ES-I3 (cell line): ENCODE data around the gene CSNK2B.
A peak's percentile ranks its signal among the peaks of the same experiment; 100 is the strongest.
"Not testable (repeated sequence)": the region's sequence is repeated elsewhere in the genome, so short reads cannot be mapped to it uniquely, and the experiment has no call there.

Experiments used
- H3K36me3 ChIP-seq: 2 replicates; pipeline ENCODE4 v1.6.1; 2013; ENCODE audit warnings: mild to moderate bottlenecking, low read length, control low read depth, moderate library complexity; ENCODE audit not compliant: insufficient read depth
- H3K4me1 ChIP-seq: 2 replicates; pipeline ENCODE4 v1.6.1; 2013; ENCODE audit warnings: mild to moderate bottlenecking, control low read depth, low read length; ENCODE audit not compliant: insufficient read depth
- H3K9ac ChIP-seq: 2 replicates; pipeline ENCODE4 v1.6.1; 2013; ENCODE audit warnings: low read depth, mild to moderate bottlenecking, low read length, moderate library complexity
- H3K9me3 ChIP-seq: 2 replicates; pipeline ENCODE4 v1.6.1; 2013; ENCODE audit warnings: mild to moderate bottlenecking, low read length, moderate library complexity; ENCODE audit not compliant: control insufficient read depth, insufficient read depth

CSNK2B gene

DNA sequence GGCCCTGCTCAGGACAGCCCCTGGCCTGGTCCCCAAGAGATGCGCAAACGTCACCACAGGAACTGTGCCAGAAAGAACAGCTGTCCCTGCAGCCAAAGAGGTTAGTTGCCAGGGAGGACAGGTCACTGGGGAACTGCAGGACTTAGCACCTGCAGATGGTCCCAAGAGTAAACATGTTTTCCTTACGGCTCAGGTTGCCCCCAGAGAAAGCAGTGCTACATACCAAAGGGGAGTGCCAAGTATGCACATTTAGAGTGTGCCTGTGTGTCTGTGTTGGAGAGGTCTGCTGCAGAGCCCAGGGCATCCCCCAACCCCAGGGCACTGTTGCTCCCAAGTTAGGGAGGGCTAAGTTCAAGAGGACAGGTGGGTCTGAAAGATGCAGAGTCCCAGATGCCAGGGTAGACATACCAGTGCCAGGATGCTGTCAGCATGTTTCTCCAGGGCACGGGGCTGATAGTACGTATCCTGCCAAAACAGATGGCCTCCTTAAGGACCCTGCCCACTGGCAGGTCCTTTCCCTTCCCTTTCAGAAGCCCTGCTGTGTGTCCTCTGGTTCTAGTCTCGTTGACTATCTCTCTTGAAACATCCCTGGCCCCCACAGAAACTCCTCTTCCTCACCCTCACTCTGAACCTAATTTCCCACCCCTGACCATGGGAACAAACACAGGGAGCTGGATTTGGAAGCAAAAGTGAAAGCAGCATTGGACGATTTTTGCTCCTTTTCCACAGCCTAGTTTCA is 36.0 kb downstream of the CSNK2B start:
- H3K4me1 ChIP-seq = peaks cover 7% of the 10 kb centered on the region; the same call in 1 of the 2 replicates
- H3K9ac ChIP-seq = peak overlapping the region; percentile 69
- H3K9me3 ChIP-seq = no peaks in the 10 kb centered on the region
- H3K36me3 ChIP-seq = 0 out of 2 replicates have a peak, but pooled peaks cover 3% of the 10 kb centered on the region

DNA sequence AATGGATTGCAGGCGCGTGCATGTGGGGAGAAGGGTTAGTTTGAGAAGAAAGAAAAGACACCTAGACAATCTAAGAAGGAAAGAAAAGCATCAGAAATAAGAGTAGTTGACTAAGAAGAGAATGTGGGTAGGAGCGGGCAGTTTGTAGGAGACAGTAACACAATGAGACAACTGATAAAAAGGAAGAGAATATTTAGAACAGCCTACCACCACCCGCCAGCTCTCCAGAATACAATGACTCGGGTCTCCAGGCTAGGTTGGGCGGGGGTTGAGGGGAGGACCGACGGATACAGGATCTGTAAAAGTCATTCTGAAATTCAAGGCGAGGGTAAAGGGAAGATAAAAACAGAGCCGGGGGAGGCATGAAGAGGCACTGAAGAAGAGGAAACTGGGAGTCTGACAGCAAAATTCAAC is 36.5 kb downstream of the CSNK2B start:
- peaks cover 7% of the 10 kb centered on the region; the same call in 1 of the 2 replicates for H3K4me1 ChIP-seq
- H3K36me3 ChIP-seq = 0 out of 2 replicates have a peak, but pooled peaks cover 3% of the 10 kb centered on the region
- no peaks in the 10 kb centered on the region for H3K9me3 ChIP-seq
- peak overlapping the region; percentile 69 for H3K9ac ChIP-seq

DNA sequence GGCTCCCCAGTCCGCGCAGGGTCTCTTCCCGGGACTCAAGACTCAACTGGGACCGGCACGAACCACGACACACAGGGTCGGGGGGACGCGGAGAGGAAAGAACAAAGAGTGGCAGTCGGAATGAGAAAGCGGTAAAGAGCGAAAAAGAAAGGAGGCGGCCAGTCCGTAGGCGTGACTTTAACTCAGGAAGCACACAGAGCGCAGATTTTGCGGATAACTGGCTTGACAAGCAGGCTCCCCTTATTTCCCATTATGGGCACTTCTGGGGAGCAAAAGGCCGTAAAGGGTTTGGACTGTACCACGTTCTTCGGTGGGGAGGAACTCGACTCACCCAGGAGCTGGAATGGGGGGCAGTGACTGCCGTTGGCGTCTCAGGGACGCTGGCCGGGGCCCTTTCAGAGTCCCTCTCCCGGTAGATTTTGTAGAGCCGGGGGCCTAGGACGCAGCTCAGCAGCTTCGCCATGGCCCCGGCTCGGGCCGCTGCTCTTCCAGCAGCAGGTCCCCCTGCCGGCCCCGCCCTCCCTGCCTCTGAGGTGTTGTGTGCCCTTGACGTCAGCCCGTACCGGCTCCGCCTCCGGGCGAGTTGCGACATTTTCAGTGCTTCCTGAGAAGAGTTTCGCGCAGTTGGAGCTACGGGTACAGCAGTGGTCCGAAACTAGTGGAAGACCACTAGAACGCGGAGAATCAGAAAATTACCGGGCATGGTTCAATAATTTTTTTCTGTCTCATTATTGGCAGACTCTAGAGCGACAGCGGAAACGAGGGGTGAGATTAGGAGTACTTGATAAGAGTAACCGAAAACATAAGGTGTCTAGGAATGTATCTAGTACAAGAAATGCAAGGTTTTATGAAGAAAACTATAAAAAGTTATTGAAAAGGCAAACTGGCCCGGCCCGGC is 37.2 kb downstream of the CSNK2B start, which contains the start of gene ABHD16A:
ABHD16A (minus strand) TSS at position 506 of the 898 bp plus-strand sequence; CDS start at position 463, 43 bp downstream.
- H3K4me1 ChIP-seq = peaks cover 7% of the 10 kb centered on the region; the same call in 1 of the 2 replicates
- no peaks in the 10 kb centered on the region for H3K9me3 ChIP-seq
- H3K36me3 ChIP-seq = 0 out of 2 replicates have a peak, but pooled peaks cover 3% of the 10 kb centered on the region
- peak within 1 kb of the TSS; percentile 69 for H3K9ac ChIP-seq

DNA sequence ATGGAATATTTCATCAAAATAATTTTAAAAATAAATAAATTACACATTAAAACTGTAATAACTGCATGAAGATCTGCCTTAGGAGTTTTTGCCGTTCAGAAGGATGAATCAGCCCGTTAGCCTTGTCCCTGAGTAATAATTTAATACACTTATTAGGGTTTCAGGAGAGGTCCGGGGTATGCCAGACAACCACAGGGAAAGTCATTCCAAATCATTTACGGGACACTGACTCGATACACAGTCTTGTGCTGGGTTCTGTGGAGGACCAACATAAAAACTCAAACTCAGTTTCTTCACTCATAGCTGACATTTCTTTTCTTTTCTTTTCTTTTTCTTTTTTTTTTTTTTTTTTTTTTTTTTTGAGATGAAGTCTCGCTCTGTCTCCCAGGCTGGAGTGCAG is 40.1 kb downstream of the CSNK2B start:
- Histone ChIP-seq H3K4me1 (peaks cover 11% of the 10 kb centered on the region), H3K36me3 (no peaks in the 10 kb centered on the region)

DNA sequence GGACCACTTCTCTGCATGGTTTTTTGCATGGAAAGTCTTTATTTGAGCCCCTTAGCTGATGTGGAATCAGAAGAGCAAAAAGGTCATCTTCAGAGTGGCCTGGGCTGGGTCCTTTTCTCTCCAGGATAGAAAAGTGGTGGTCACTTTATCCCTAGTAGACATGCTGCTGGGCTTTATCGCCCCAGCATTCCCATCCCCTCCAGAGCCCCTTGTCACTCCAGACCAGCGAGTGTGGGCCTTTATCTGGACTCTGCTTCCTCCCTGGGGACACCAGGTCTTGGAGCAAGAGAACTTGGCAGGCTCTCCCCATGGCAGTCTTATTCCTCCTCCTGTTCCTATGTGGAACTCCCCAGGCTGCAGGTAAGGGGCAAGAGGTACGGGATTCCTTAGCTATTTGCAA is 40.7 kb downstream of the CSNK2B start, which contains the start of gene LY6G6F:
LY6G6F (plus strand) TSS at position 268 of the 400 bp plus-strand sequence; CDS start at position 309, 41 bp downstream.
- Histone ChIP-seq H3K4me1 (peaks cover 9% of the 10 kb centered on the region), H3K9ac (no peak within 1 kb of the TSS)

More for the DNA sequence above, 40.1 kb downstream of the CSNK2B start:
- no peak overlapping the region for H3K9ac ChIP-seq
- H3K9me3 ChIP-seq = no peaks in the 10 kb centered on the region

DNA sequence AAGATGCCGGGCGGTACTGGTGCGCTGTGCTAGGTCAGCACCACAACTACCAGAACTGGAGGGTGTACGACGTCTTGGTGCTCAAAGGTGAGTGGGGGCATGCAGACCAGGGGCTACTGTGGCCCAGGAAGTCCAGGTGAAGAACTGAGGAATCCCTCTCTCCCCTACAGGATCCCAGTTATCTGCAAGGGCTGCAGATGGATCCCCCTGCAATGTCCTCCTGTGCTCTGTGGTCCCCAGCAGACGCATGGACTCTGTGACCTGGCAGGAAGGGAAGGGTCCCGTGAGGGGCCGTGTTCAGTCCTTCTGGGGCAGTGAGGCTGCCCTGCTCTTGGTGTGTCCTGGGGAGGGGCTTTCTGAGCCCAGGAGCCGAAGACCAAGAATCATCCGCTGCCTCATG is 41.8 kb downstream of the CSNK2B start:
- Histone ChIP-seq H3K36me3 (no peaks in the 10 kb centered on the region), H3K4me1 (peaks cover 3% of the 10 kb centered on the region; the same call in 1 of the 2 replicates), H3K9ac (no peak overlapping the region), H3K9me3 (no peaks in the 10 kb centered on the region)

More for the DNA sequence above, 40.7 kb downstream of the CSNK2B start, which contains the start of gene LY6G6F:
- Histone ChIP-seq H3K36me3 (no peaks in the 10 kb centered on the region), H3K9me3 (no peaks in the 10 kb centered on the region)

DNA sequence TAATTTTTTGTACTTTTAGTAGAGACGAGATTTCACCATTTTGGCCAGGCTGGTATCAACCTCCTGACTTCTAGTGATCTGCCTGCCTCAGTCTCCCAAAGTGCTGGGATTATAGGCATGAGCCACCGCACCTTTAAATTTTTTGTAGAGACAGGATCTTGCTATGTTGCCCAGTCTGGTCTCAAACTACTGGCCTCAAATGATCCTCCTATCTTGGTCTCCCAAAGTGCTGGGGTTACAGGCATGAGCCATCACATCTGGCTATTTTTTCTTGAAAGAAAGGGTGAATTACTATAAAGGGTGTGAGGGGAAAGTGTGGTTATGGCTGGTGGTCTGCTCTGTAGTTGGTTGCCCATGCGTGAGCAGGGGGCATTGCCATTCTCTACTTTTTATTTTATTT is 42.3 kb downstream of the CSNK2B start:
- Histone ChIP-seq H3K4me1 (peaks cover 3% of the 10 kb centered on the region; the same call in 1 of the 2 replicates), H3K36me3 (no peaks in the 10 kb centered on the region), H3K9ac (no peak overlapping the region), H3K9me3 (no peaks in the 10 kb centered on the region)

DNA sequence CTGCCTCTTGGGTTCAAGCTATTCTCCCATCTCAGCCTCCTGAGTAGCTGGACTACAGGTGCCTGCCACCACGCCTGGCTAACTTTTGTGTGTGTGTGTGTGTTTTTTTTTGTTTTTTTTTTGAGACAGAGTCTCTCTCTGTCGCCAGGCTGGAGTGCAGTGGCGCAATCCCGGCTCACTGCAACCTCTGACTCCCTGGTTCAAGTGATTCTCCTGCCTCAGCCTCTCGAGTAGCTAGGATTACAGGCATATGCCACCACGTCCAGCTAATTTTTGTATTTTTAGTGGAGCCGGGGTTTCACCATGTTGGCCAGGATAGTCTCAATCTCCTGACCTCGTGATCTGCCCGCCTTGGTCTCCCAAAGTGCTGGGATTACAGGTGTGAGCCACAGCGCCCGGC is 43.3 kb downstream of the CSNK2B start:
- H3K36me3 ChIP-seq, H3K9me3 ChIP-seq, H3K9ac ChIP-seq: not testable (repeated sequence)
- peaks cover 12% of the 10 kb centered on the region for H3K4me1 ChIP-seq

DNA sequence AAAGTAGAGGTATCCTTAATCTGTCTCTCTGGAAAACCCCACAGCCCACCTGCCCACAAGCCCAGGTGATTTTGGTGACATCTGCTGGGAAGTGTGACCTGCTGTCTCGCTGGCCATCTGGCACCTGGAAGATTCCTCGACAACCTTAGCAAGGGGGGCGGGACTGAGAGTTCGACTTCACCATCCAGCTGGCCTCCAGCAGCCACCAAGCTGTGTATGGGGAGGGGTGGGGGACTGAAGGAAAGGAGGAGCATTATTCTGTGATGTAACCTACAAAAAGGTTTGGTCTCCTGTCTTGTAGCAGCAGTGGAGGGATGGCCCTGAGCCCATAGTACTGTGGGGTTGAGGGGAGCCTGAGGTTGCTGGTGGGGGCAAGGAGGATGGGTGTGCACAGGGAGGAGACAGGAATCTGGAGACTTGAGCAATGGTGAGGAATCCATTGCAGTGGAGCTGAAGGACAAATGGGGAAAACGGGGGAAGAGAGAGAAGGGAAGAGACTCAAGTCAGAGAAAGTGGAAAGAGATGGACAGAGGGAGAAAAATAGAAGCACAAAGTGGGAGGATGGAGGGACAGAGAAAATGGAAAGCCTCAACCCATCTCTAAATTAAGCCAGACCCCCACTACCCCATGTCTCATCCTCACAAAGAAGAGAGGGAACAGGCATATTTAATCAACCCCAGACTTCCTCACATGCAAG is 44.8 kb downstream of the CSNK2B start:
- H3K36me3 ChIP-seq = no peaks in the 10 kb centered on the region
- no peak overlapping the region for H3K9ac ChIP-seq
- H3K9me3 ChIP-seq = no peaks in the 10 kb centered on the region
- peaks cover 16% of the 10 kb centered on the region for H3K4me1 ChIP-seq

DNA sequence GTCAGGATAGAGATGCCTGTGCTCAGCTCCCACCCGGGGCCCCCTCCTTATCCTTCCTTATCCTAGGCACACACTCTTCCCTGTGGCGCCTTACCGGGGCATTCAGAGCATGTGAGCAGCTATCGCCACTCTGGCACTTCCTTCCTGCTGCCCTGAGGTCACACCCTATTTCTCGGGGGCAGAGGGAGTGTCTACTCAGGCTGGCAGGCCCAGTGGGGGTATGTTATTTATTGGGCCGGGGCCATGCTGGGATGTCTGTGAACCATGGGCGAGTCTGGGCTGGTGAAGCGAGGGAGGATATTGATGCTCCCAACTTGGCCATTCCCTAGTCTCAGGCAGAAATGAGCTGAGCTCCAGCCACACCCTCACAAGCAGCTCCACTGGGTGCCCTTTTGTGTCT is 45.4 kb downstream of the CSNK2B start:
- no peak overlapping the region for H3K9ac ChIP-seq
- H3K36me3 ChIP-seq = no peaks in the 10 kb centered on the region
- H3K4me1 ChIP-seq = peaks cover 16% of the 10 kb centered on the region
- H3K9me3 ChIP-seq = no peaks in the 10 kb centered on the region

DNA sequence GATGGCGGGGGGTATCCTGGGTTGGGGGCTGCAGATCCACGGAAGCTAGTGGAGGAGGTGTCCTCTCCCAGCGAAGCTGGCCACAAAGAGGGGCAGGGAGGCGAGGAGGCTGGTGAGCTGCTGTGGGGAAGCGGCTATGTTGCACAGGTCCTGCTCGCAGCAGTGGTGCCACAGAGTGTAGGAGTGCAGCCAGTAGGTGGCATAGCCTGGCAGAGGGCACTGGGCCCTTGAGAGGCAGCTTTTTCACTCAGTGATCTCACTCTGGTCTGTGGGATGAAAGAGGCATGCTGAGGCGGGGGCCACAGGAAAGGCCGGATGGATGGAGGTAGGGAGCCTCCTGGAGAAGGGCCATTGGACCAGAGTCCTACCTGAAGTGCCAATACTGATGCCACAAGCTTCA is 46.4 kb downstream of the CSNK2B start:
- Histone ChIP-seq H3K36me3 (no peaks in the 10 kb centered on the region), H3K9ac (no peak overlapping the region), H3K4me1 (peaks cover 16% of the 10 kb centered on the region), H3K9me3 (no peaks in the 10 kb centered on the region)

DNA sequence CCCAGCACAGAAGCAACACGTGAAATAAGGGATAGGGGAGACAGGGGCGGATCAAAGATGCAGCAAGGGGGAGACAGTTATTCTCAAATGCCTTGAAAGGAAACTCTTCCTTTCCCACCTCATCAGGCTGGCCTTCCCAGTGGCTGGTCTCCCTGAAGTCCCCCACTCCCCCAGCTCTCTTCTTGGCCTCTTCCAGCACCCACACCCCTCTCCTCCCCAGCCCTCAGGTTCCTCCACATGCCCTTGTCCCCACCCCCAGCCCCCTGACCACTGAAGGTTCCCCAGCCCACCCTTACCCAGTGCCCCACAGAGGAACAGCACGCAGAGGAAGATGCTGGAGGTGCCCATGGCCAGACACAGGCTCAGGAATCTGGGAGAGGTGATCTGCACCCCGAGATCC is 47.6 kb downstream of the CSNK2B start:
- Histone ChIP-seq H3K9ac (no peak overlapping the region), H3K36me3 (no peaks in the 10 kb centered on the region), H3K4me1 (peaks cover 16% of the 10 kb centered on the region), H3K9me3 (no peaks in the 10 kb centered on the region)

DNA sequence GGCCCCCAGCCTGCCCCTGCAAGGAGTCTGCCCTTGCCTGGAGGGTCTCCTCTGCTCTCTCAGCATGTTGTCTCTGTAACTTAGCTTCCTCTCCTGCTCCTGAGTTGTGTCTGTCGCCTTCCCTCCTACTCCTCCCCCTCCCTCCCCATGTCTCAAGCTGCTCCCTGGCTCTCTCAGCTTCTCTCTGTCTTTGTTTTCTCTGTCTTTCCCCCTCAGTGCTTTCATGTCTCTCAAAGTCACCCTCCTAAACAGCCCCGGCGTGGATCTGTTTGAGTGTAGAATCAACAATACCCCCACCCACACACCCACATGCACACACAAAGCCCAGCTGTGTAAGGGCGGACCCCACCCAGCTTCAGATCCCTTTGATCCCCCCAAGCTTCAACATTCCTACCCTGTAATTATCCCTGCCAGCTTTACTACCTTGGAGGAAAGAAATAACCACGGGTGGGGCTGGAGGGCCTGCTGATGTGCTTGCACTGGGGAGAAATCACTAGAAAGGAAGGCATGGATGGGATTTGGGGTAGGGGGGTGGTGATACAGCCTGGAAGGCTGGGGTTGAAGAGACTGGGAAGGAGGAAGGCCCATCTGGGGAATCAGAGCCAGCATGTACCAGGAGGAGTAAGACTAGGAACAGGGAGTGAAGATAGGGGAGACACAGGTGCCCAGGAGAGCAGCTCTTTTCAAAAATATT is 48.3 kb downstream of the CSNK2B start:
- Histone ChIP-seq H3K4me1 (peaks cover 19% of the 10 kb centered on the region), H3K9me3 (no peaks in the 10 kb centered on the region), H3K36me3 (no peaks in the 10 kb centered on the region), H3K9ac (no peak overlapping the region)
